Measurements from ENCODE around the gene ZNF84. TPM values are rescaled to one million over a fixed set of nuclear protein-coding genes. Genes with fewer than 3 reads are reported as not detected.

ZNF84 gene
- total and polyA plus RNA-seq, 10 of the 15 experiments (the other 5 are each of a cell fraction or from before 2014, with no cell fraction given): 10.4 to 35.3 (median 16.6) TPM

GRCh38 chr12:133106253-133106652 is 68.9 kb downstream of the ZNF84 start:
- no peak for FAIRE-seq
- H3K9ac ChIP-seq (ENCODE audit: control insufficient read depth, insufficient read depth, low read length): no peak overlapping the region
- SMC1A ChIA-PET (ENCODE audit: uncharacterized antibody, unreplicated experiment): no interaction called here
- no TSS peak for BruUV-seq (replicated peaks)
- intact Hi-C loops (cut with micrococcal nuclease; ENCODE audit: unreplicated experiment): no loop called here
- peaks cover 0 to 14% of the 10 kb centered on the region in 2 experiments; a peak in 1 of 4 replicates for H3K36me3 ChIP-seq (ENCODE audit: control insufficient read depth in 2 of 2, insufficient read depth in 2 of 2, low read length in 1 of 2)
- WGBS (ENCODE audit: insufficient coverage, insufficient replicate concordance, low lambda C conversion rate, missing lambda C conversion rate): 97% methylated on average over 5 of the region's 5 CpGs
- in situ Hi-C loops (cut with MboI): no loop called here
- RAD21 ChIA-PET (ENCODE audit: unreplicated experiment): no interaction called here
- peaks cover 46% of the 10 kb centered on the region for H3K9me3 ChIP-seq (replicated peaks; ENCODE audit: control insufficient read depth, insufficient read depth, low read length)
- H3K4me2 ChIP-seq (ENCODE audit: control insufficient read depth, insufficient read depth): no peak overlapping the region
- no peak for ATAC-seq
- TF ChIP-seq ZBTB4 (CRISPR knock-in tag; IDR thresholded peaks at IDR 0.05) (no peak), PBX3 (IDR thresholded peaks at IDR 0.05; ENCODE audit: insufficient replicate concordance, low read depth, low read length) (no peak), NR2F1 (conservative IDR thresholded peaks at IDR 0.05) (no peak), NKRF (conservative IDR thresholded peaks at IDR 0.05) (no peak), E4F1 (IDR thresholded peaks at IDR 0.05; ENCODE audit: borderline replicate concordance, partially characterized antibody) (no peak), RCOR1 (conservative IDR thresholded peaks at IDR 0.05; ENCODE audit: low read depth, low read length) (no peak), KLF5 (IDR thresholded peaks at IDR 0.05; ENCODE audit: partially characterized antibody) (peak; percentile 42), BCL3 (IDR thresholded peaks at IDR 0.05; ENCODE audit: borderline replicate concordance, insufficient read depth, low read depth, low read length, poor library complexity, severe bottlenecking) (no peak), NBN (IDR thresholded peaks at IDR 0.05) (no peak)
- no peaks in the 10 kb centered on the region for H3K4me1 ChIP-seq (ENCODE audit: control insufficient read depth, insufficient read depth, low read length)
- POLR2A ChIA-PET: no interaction called here
- no peaks in the 10 kb centered on the region for H3K27me3 ChIP-seq (replicated peaks in 1 of 2; ENCODE audit: control insufficient read depth in 2 of 2, insufficient read depth in 2 of 2, low read length in 1 of 2)
- H4K20me1 ChIP-seq (ENCODE audit: control insufficient read depth, insufficient read depth): no peaks in the 10 kb centered on the region
- DNase-seq (ENCODE audit: low read depth, low spot score): no peak
- no peak overlapping the region for H2AFZ ChIP-seq (ENCODE audit: control insufficient read depth, low read depth, low read length)
- no peaks in the 10 kb centered on the region for H3K79me2 ChIP-seq (ENCODE audit: control insufficient read depth, insufficient read depth, low read length)
- no peak overlapping the region for H3K27ac ChIP-seq (ENCODE audit: control insufficient read depth, insufficient read depth)
- CTCF ChIA-PET: interaction anchor here (1.2 kb wide), 1 partner anchor 75 kb away, joined by 3 read pairs; the partner anchor contains the start of gene ZNF268
- no peak overlapping the region for H3K4me3 ChIP-seq
